HepG2 (cell line): ENCODE measurements around the gene SWI5. TPM values are rescaled to one million over a fixed set of nuclear protein-coding genes. Genes with fewer than 3 reads are reported as not detected.

Experiments
- AHR ChIP-seq: IDR thresholded peaks from 2 replicates; pipeline ENCODE4 v1.6.1; 2018; ENCODE audit warnings: missing genetic modification reagents, missing compliant biosample characterization
- FOXJ3 ChIP-seq: sonication (generic); formaldehyde crosslinking; IDR thresholded peaks from 2 replicates; pipeline ENCODE4 v1.4.0; 2020; ENCODE audit warnings: missing genetic modification reagents, mild to moderate bottlenecking, borderline replicate concordance
- GLI4 ChIP-seq: sonication (generic); formaldehyde crosslinking; IDR thresholded peaks from 2 replicates; pipeline ENCODE4 v1.5.1; 2020; ENCODE audit warnings: missing genetic modification reagents, mild to moderate bottlenecking, moderate library complexity, borderline replicate concordance
- HOMEZ ChIP-seq: IDR thresholded peaks from 2 replicates; pipeline ENCODE4 v1.6.1; 2016; ENCODE audit warnings: low read depth
- ISX ChIP-seq: sonication (generic); formaldehyde crosslinking; conservative IDR thresholded peaks from 2 replicates; pipeline ENCODE4 v1.5.0; 2020; ENCODE audit warnings: missing genetic modification reagents
- JUNB ChIP-seq: sonication (generic); formaldehyde crosslinking; IDR thresholded peaks from 2 replicates; pipeline ENCODE4 v1.8.0; 2022; ENCODE audit warnings: missing genetic modification reagents, mild to moderate bottlenecking, borderline replicate concordance
- MEIS1 ChIP-seq: sonication (generic); formaldehyde crosslinking; IDR thresholded peaks from 2 replicates; pipeline ENCODE4 v1.9.0; 2021; ENCODE audit warnings: mild to moderate bottlenecking, missing genetic modification reagents, moderate library complexity, borderline replicate concordance
- MLXIP ChIP-seq: sonication (generic); formaldehyde crosslinking; IDR thresholded peaks from 2 replicates; pipeline ENCODE4 v1.9.0; 2021; ENCODE audit warnings: missing genetic modification reagents, borderline replicate concordance
- MYC ChIP-seq: sonication (generic); formaldehyde crosslinking; IDR thresholded peaks from 2 replicates; pipeline ENCODE4 v1.9.0; 2021; ENCODE audit warnings: missing genetic modification reagents, borderline replicate concordance
- SAFB2 ChIP-seq: sonication (generic); formaldehyde crosslinking; IDR thresholded peaks from 2 replicates; pipeline ENCODE4 v1.5.1; 2020; ENCODE audit warnings: missing genetic modification reagents, low read depth, mild to moderate bottlenecking, borderline replicate concordance
- TEAD2 ChIP-seq: sonication (generic); formaldehyde crosslinking; IDR thresholded peaks from 2 replicates; pipeline ENCODE4 v1.9.0; 2021; ENCODE audit warnings: missing genetic modification reagents
- ZBTB20 ChIP-seq: sonication (generic); formaldehyde crosslinking; IDR thresholded peaks from 2 replicates; pipeline ENCODE4 v1.8.1; 2023; ENCODE audit warnings: missing genetic modification reagents, low read depth, mild to moderate bottlenecking, borderline replicate concordance
- ZNF274 ChIP-seq: sonication (generic); formaldehyde crosslinking; IDR thresholded peaks from 2 replicates; pipeline ENCODE4 v1.5.1; 2020; ENCODE audit warnings: mild to moderate bottlenecking, missing genetic modification reagents
- ZNF292 ChIP-seq: sonication (generic); formaldehyde crosslinking; IDR thresholded peaks from 2 replicates; pipeline ENCODE4 v1.8.1; 2022; ENCODE audit warnings: mild to moderate bottlenecking, low read depth, missing genetic modification reagents, borderline replicate concordance
- ZNF547 ChIP-seq: sonication (generic); formaldehyde crosslinking; IDR thresholded peaks from 2 replicates; pipeline ENCODE4 v1.5.1; 2020; ENCODE audit warnings: mild to moderate bottlenecking, missing genetic modification reagents
- ZNF598 ChIP-seq: sonication (generic); formaldehyde crosslinking; IDR thresholded peaks from 2 replicates; pipeline ENCODE4 v1.5.1; 2020; ENCODE audit warnings: mild to moderate bottlenecking, missing genetic modification reagents, borderline replicate concordance
- polyA plus RNA-seq, 8 experiments: library from polyadenylated mRNA; depleted of rRNA in 3 of 8; stranded (reverse) in 7 of 8; unstranded in 1 of 8; fragments of >200 nt; fragmentation: Illumina TruSeq in 4 of 8; extraction: Trizol in 4 of 8; gene quantifications; 2 replicates each; pipeline versions ENCODE4 v1.2.1 to v1.2.3, GENCODE V29; 2011 to 2016; ENCODE audit warnings: low read depth in 4 of 8, missing spikeins in 1 of 8, mixed read lengths in 1 of 8; ENCODE audit not compliant: insufficient read depth in 1 of 8
- total RNA-seq, 5 experiments: library from RNA; depleted of rRNA; stranded (reverse); fragments of >200 nt; fragmentation: Illumina TruSeq; extraction: Trizol; gene quantifications; 2 replicates each; pipeline ENCODE4 v1.2.3, GENCODE V29; 2016; ENCODE audit warnings: low read depth in 1 of 5
- TF ChIP-seq, protein P1 (sequence below): sonication (generic); formaldehyde crosslinking; conservative IDR thresholded peaks from 2 replicates; pipeline ENCODE4 v1.8.0; 2022; ENCODE audit warnings: mild to moderate bottlenecking, moderate library complexity, missing genetic modification reagents
- TF ChIP-seq, protein P2 (sequence below): sonication (generic); formaldehyde crosslinking; IDR thresholded peaks from 2 replicates; pipeline ENCODE4 v1.4.0; 2020; ENCODE audit warnings: missing genetic modification reagents, low read depth, mild to moderate bottlenecking, borderline replicate concordance
- TF ChIP-seq, protein P3 (sequence below), 2 experiments: sonication (generic) in 1 of 2; formaldehyde crosslinking in 1 of 2; IDR thresholded peaks; 2 replicates each; pipeline versions ENCODE4 v1.4.0 to v1.6.1; 2018 to 2020; ENCODE audit warnings: missing genetic modification reagents in 2 of 2, borderline replicate concordance in 1 of 2, low read depth in 1 of 2, mild to moderate bottlenecking in 1 of 2, missing biosample characterization in 1 of 2

Gene SWI5
- total and polyA plus RNA-seq, 2 of the 13 experiments (the other 11 are each of a cell fraction or from before 2014, with no cell fraction given), result 39.2 to 41.0 TPM

- TF ChIP-seq, protein P1, sequence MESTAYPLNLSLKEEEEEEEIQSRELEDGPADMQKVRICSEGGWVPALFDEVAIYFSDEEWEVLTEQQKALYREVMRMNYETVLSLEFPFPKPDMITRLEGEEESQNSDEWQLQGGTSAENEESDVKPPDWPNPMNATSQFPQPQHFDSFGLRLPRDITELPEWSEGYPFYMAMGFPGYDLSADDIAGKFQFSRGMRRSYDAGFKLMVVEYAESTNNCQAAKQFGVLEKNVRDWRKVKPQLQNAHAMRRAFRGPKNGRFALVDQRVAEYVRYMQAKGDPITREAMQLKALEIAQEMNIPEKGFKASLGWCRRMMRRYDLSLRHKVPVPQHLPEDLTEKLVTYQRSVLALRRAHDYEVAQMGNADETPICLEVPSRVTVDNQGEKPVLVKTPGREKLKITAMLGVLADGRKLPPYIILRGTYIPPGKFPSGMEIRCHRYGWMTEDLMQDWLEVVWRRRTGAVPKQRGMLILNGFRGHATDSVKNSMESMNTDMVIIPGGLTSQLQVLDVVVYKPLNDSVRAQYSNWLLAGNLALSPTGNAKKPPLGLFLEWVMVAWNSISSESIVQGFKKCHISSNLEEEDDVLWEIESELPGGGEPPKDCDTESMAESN (CRISPR knock-in tag), result no peak
- no peak for TF ChIP-seq MLXIP (CRISPR knock-in tag)
- TF ChIP-seq HOMEZ, result no peak
- no peak for TF ChIP-seq SAFB2 (CRISPR knock-in tag)
- TF ChIP-seq AHR, result no peak
- TF ChIP-seq, protein P2, sequence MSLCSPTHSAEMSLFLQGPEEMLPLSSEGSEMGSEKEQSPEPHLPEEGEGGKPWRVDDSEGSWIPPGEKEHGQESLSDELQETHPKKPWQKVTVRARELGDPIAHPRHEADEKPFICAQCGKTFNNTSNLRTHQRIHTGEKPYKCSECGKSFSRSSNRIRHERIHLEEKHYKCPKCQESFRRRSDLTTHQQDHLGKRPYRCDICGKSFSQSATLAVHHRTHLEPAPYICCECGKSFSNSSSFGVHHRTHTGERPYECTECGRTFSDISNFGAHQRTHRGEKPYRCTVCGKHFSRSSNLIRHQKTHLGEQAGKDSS (CRISPR knock-in tag), result peak; percentile 52
- TF ChIP-seq TEAD2 (CRISPR knock-in tag), result no peak
- TF ChIP-seq ZNF292, result peak; percentile 28; the same call in 1 of the 2 replicates
- no peak for TF ChIP-seq ZNF598 (CRISPR knock-in tag)
- peak; percentile 7; the same call in 1 of the 2 replicates for TF ChIP-seq MYC (CRISPR knock-in tag)
- no peak for TF ChIP-seq FOXJ3
- TF ChIP-seq JUNB (CRISPR knock-in tag), result no peak
- TF ChIP-seq ZNF274, result no peak
- TF ChIP-seq MEIS1 (CRISPR knock-in tag), result no peak
- peak; percentile 49; the same call in 1 of the 2 replicates for TF ChIP-seq GLI4 (CRISPR knock-in tag)
- TF ChIP-seq, protein P3, sequence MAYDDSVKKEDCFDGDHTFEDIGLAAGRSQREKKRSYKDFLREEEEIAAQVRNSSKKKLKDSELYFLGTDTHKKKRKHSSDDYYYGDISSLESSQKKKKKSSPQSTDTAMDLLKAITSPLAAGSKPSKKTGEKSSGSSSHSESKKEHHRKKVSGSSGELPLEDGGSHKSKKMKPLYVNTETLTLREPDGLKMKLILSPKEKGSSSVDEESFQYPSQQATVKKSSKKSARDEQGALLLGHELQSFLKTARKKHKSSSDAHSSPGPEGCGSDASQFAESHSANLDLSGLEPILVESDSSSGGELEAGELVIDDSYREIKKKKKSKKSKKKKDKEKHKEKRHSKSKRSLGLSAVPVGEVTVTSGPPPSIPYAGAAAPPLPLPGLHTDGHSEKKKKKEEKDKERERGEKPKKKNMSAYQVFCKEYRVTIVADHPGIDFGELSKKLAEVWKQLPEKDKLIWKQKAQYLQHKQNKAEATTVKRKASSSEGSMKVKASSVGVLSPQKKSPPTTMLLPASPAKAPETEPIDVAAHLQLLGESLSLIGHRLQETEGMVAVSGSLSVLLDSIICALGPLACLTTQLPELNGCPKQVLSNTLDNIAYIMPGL (CRISPR knock-in tag; IDR thresholded peaks at IDR 0.05; ENCODE audit: borderline replicate concordance in 1 of 2, low read depth in 1 of 2), result no peak; a peak in 1 of 4 replicates
- no peak for TF ChIP-seq ZNF547 (CRISPR knock-in tag)
- 0 out of 2 replicates have a peak, but pooled peaks have one; percentile 32 for TF ChIP-seq ZBTB20 (CRISPR knock-in tag)
- no peak for TF ChIP-seq ISX
Observed at GRCh38 chr9:128276574-128277270, 646 bp downstream of the SWI5 start (continued).
